K562 (cell line): ENCODE data around the gene TXNRD2. TPM values are rescaled to one million over a fixed set of nuclear protein-coding genes. Genes with fewer than 3 reads are reported as not detected.

ENCODE experiments used
- CBX5 ChIP-seq: IDR thresholded peaks from 2 replicates; pipeline ENCODE4 v1.6.1; 2014; ENCODE audit warnings: low read depth, borderline replicate concordance
- CEBPB ChIP-seq: fragments of 450-650 bp; IDR thresholded peaks from 2 replicates; pipeline ENCODE4 v1.6.1; 2016; ENCODE audit warnings: missing genetic modification characterization, missing compliant biosample characterization
- GTF2A2 ChIP-seq: IDR thresholded peaks from 2 replicates; pipeline ENCODE4 v1.6.1; 2016; ENCODE audit warnings: mild to moderate bottlenecking, missing genetic modification characterization, missing compliant biosample characterization
- NR2F6 ChIP-seq: fragments of 450-650 bp; formaldehyde crosslinking; IDR thresholded peaks from 2 replicates; pipeline ENCODE4 v1.4.0; 2020; ENCODE audit warnings: mild to moderate bottlenecking
- SIN3B ChIP-seq: fragments of 450-650 bp; IDR thresholded peaks from 2 replicates; pipeline ENCODE4 v1.6.1; 2017; ENCODE audit warnings: low read depth, mild to moderate bottlenecking, moderate library complexity
- SP2 ChIP-seq: IDR thresholded peaks from 2 replicates; pipeline ENCODE4 v1.6.1; 2011; ENCODE audit warnings: mild to moderate bottlenecking, low read depth, low read length, moderate library complexity; ENCODE audit not compliant: poor library complexity, severe bottlenecking; ENCODE audit errors: extremely low read depth
- XRCC5 ChIP-seq: fragments of 200-400 bp; formaldehyde crosslinking; IDR thresholded peaks from 2 replicates; pipeline ENCODE4 v1.6.1; 2017; ENCODE audit warnings: low read depth, mild to moderate bottlenecking, low read length
- ZNF184 ChIP-seq: sonication (generic); formaldehyde crosslinking; IDR thresholded peaks from 2 replicates; pipeline ENCODE4 v1.5.0; 2020; ENCODE audit warnings: missing genetic modification reagents
- ZNF696 ChIP-seq: fragments of 250-450 bp; sonication (Bioruptor Pico); conservative IDR thresholded peaks from 2 replicates; pipeline ENCODE4 v1.4.0; 2020; ENCODE audit warnings: mild to moderate bottlenecking, moderate library complexity
- ZNF780A ChIP-seq: fragments of 250-450 bp; sonication (Bioruptor Pico); IDR thresholded peaks from 2 replicates; pipeline ENCODE4 v1.5.0; 2021; ENCODE audit warnings: mild to moderate bottlenecking
- polyA plus RNA-seq, 8 experiments: library from polyadenylated mRNA; depleted of rRNA in 4 of 8; stranded (reverse) in 5 of 8; unstranded in 3 of 8; fragments of >200 nt; fragmentation: Nextera tagmentation in 2 of 8; fragmentation: Illumina TruSeq in 1 of 8; extraction: Ambion mirVana in 2 of 8; extraction: Trizol in 1 of 8; gene quantifications; 2 replicates each; pipeline versions ENCODE4 v1.2.1 to v1.2.3, GENCODE V29; 2011 to 2014; ENCODE audit warnings: inconsistent platforms in 1 of 8, missing spikeins in 1 of 8
- total RNA-seq, 7 experiments: library from RNA; depleted of rRNA in 6 of 7; stranded (reverse); fragments of >200 nt in 6 of 7; fragmentation: Illumina TruSeq in 2 of 7; extraction: Trizol in 2 of 7; gene quantifications; 2 replicates each; pipeline versions ENCODE4 v1.2.1 to v1.2.3, GENCODE V29; 2011 to 2021; ENCODE audit warnings: low replicate concordance in 1 of 7
- TF ChIP-seq, protein P1 (sequence below): fragments of 150-350 bp; conservative IDR thresholded peaks from 2 replicates; pipeline ENCODE4 v1.6.1; 2014; ENCODE audit warnings: low read length
- TF ChIP-seq, protein P2 (sequence below): sonication (generic); formaldehyde crosslinking; IDR thresholded peaks from 2 replicates; pipeline ENCODE4 v1.8.1; 2023; ENCODE audit warnings: mild to moderate bottlenecking, missing genetic modification reagents
- TF ChIP-seq, protein P3 (sequence below): fragments of 450-650 bp; IDR thresholded peaks from 2 replicates; pipeline ENCODE4 v1.6.1; 2016; ENCODE audit warnings: mild to moderate bottlenecking
- TF ChIP-seq, protein P4 (sequence below): fragments of 200-800 bp; sonication (Bioruptor generic); IDR thresholded peaks from 2 replicates; pipeline ENCODE4 v1.6.1; 2016; ENCODE audit warnings: missing genetic modification characterization, missing compliant biosample characterization

TXNRD2 gene
- total and polyA plus RNA-seq, 9 of the 15 experiments (the other 6 are each of a cell fraction or from before 2014, with no cell fraction given) = 3.3 to 80.2 (median 49.4) TPM

DNA sequence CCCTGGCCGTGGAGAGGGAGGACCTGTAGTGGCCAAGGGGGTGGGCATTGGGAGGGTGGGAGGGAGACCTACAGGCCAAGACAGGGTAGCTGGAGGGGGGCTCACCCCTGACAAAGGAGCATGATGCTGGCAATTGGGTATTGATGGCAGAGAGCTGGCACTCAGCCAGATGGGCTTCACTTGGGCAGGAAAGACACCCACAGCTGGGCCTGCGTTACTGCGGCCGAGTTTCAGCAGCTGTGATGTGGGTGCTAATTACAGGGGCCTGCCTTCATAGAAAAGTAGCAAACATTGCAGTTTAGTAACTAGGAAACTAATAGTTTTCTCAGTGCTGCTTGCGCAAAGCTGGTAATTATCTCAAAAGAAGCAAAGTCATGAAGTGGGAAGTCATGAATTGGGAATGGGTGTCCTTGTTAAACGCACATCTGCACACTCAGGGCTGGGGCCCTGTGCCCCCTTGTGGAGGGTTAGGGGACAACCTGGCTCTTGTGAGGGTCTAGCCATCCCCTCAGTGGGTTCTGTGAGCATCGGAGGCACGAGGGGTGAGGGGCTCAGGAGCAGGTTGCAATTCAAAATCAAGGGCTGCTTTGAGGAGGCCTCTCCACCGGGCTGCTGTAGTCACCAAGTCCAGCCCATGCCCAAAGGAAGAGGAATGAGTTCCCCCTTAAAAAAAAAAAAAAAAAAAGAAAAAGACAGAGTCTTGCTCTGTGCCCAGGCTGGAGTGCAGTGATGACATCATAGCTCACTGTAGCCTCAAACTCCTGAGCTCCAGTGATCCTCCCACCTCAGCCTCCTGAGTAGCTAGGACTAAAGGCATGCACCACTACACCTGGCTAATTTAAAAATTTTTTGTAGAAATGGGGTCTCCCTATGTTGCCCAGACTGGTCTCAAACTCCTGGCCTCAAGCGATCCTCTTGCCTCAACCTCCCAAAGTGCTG lies 24.4 kb upstream of the TXNRD2 start (continued):
- TF ChIP-seq, protein P1, sequence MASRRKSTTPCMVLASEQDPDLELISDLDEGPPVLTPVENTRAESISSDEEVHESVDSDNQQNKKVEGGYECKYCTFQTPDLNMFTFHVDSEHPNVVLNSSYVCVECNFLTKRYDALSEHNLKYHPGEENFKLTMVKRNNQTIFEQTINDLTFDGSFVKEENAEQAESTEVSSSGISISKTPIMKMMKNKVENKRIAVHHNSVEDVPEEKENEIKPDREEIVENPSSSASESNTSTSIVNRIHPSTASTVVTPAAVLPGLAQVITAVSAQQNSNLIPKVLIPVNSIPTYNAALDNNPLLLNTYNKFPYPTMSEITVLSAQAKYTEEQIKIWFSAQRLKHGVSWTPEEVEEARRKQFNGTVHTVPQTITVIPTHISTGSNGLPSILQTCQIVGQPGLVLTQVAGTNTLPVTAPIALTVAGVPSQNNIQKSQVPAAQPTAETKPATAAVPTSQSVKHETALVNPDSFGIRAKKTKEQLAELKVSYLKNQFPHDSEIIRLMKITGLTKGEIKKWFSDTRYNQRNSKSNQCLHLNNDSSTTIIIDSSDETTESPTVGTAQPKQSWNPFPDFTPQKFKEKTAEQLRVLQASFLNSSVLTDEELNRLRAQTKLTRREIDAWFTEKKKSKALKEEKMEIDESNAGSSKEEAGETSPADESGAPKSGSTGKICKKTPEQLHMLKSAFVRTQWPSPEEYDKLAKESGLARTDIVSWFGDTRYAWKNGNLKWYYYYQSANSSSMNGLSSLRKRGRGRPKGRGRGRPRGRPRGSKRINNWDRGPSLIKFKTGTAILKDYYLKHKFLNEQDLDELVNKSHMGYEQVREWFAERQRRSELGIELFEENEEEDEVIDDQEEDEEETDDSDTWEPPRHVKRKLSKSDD = no peak
- no peak for TF ChIP-seq ZNF184 (CRISPR knock-in tag)
- no peak for TF ChIP-seq XRCC5
- no peak for TF ChIP-seq SIN3B
- TF ChIP-seq ZNF780A = no peak
- TF ChIP-seq, protein P2, sequence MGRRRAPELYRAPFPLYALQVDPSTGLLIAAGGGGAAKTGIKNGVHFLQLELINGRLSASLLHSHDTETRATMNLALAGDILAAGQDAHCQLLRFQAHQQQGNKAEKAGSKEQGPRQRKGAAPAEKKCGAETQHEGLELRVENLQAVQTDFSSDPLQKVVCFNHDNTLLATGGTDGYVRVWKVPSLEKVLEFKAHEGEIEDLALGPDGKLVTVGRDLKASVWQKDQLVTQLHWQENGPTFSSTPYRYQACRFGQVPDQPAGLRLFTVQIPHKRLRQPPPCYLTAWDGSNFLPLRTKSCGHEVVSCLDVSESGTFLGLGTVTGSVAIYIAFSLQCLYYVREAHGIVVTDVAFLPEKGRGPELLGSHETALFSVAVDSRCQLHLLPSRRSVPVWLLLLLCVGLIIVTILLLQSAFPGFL (CRISPR knock-in tag) = no peak
- TF ChIP-seq NR2F6 = no peak
- TF ChIP-seq CEBPB (tag) = peak; percentile 97
- TF ChIP-seq, protein P3, sequence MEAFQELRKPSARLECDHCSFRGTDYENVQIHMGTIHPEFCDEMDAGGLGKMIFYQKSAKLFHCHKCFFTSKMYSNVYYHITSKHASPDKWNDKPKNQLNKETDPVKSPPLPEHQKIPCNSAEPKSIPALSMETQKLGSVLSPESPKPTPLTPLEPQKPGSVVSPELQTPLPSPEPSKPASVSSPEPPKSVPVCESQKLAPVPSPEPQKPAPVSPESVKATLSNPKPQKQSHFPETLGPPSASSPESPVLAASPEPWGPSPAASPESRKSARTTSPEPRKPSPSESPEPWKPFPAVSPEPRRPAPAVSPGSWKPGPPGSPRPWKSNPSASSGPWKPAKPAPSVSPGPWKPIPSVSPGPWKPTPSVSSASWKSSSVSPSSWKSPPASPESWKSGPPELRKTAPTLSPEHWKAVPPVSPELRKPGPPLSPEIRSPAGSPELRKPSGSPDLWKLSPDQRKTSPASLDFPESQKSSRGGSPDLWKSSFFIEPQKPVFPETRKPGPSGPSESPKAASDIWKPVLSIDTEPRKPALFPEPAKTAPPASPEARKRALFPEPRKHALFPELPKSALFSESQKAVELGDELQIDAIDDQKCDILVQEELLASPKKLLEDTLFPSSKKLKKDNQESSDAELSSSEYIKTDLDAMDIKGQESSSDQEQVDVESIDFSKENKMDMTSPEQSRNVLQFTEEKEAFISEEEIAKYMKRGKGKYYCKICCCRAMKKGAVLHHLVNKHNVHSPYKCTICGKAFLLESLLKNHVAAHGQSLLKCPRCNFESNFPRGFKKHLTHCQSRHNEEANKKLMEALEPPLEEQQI = no peak
- no peak for TF ChIP-seq SP2
- TF ChIP-seq GTF2A2 (tag) = no peak
- no peak for TF ChIP-seq ZNF696 (CRISPR knock-in tag)
- no peak for TF ChIP-seq CBX5
- TF ChIP-seq, protein P4, sequence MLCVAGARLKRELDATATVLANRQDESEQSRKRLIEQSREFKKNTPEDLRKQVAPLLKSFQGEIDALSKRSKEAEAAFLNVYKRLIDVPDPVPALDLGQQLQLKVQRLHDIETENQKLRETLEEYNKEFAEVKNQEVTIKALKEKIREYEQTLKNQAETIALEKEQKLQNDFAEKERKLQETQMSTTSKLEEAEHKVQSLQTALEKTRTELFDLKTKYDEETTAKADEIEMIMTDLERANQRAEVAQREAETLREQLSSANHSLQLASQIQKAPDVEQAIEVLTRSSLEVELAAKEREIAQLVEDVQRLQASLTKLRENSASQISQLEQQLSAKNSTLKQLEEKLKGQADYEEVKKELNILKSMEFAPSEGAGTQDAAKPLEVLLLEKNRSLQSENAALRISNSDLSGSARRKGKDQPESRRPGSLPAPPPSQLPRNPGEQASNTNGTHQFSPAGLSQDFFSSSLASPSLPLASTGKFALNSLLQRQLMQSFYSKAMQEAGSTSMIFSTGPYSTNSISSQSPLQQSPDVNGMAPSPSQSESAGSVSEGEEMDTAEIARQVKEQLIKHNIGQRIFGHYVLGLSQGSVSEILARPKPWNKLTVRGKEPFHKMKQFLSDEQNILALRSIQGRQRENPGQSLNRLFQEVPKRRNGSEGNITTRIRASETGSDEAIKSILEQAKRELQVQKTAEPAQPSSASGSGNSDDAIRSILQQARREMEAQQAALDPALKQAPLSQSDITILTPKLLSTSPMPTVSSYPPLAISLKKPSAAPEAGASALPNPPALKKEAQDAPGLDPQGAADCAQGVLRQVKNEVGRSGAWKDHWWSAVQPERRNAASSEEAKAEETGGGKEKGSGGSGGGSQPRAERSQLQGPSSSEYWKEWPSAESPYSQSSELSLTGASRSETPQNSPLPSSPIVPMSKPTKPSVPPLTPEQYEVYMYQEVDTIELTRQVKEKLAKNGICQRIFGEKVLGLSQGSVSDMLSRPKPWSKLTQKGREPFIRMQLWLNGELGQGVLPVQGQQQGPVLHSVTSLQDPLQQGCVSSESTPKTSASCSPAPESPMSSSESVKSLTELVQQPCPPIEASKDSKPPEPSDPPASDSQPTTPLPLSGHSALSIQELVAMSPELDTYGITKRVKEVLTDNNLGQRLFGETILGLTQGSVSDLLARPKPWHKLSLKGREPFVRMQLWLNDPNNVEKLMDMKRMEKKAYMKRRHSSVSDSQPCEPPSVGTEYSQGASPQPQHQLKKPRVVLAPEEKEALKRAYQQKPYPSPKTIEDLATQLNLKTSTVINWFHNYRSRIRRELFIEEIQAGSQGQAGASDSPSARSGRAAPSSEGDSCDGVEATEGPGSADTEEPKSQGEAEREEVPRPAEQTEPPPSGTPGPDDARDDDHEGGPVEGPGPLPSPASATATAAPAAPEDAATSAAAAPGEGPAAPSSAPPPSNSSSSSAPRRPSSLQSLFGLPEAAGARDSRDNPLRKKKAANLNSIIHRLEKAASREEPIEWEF (CRISPR knock-in tag) = no peak
